T-helper 1 cell treated with Interleukin-12 subunit alpha and Interleukin-12 subunit beta and Interleukin-4 antibody, amounts not matched to agents 30 μg/mL and 1 μg/mL, for 36 hours (primary cell): ENCODE measurements around the gene BSND.

Experiments
- H3K27ac Mint-ChIP-seq: one replicate; pipeline ENCODE4 v1.8.0; 2021; ENCODE audit warnings: mild to moderate bottlenecking, mixed read lengths
- H3K27me3 Mint-ChIP-seq: one replicate; pipeline ENCODE4 v1.8.0; 2021; ENCODE audit warnings: low read depth, mixed read lengths
- H3K36me3 Mint-ChIP-seq: one replicate; pipeline ENCODE4 v1.8.0; 2021; ENCODE audit warnings: low read depth, mixed read lengths
- H3K4me1 Mint-ChIP-seq: one replicate; pipeline ENCODE4 v1.8.0; 2021; ENCODE audit warnings: low read depth, mixed read lengths
- H3K4me3 Mint-ChIP-seq: one replicate; pipeline ENCODE4 v1.8.0; 2021; ENCODE audit warnings: mild to moderate bottlenecking, moderate library complexity, mixed read lengths
- H3K9me3 Mint-ChIP-seq: one replicate; pipeline ENCODE4 v1.8.0; 2021; ENCODE audit warnings: mixed read lengths

BSND gene

DNA sequence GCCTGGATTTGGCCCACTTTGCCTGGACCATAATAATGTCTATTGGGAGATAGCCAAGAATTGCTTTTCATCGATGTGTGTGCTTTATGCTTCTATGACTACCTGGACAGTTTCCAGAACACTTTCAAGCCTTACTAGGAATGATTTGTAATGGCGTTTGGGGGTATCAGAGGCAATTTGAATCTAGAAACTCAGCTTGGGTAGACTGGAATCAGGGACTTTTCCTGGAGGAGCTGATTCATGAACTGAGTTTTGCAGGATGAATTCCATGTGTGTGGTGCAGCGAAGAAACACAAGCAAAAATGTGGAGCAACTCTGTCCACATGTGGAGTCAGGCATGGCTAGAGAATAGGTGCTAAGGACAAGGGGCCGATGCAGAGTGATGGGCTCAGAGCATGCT, 30.2 kb upstream of the BSND start:
- Mint-ChIP-seq H3K9me3 (no peaks in the 10 kb centered on the region), H3K4me3 (no peak overlapping the region), H3K4me1 (peaks cover 7% of the 10 kb centered on the region), H3K36me3 (no peaks in the 10 kb centered on the region), H3K27ac (no peak overlapping the region), H3K27me3 (peaks cover 16% of the 10 kb centered on the region)

DNA sequence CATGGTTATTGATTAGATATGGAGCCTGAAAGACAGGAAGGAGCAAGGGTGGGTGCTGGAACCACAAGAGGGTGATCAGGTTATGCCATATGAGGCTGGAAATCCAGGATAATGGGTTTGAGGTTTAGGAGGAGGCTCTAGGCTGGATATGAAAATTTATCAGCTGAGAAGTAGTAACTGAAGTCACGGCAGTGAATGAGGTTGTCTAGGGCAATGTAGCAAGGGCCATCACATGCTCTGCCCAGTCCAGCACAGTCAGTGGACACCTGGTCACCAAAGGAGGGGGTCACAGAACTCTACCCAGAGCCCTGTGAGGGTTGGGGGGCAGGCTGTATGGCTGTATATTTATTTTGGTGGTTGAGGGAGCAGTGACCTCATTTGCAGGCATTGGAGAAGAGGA, 28.9 kb upstream of the BSND start:
- no peaks in the 10 kb centered on the region for H3K9me3 Mint-ChIP-seq
- H3K36me3 Mint-ChIP-seq, result no peaks in the 10 kb centered on the region
- no peak overlapping the region for H3K4me3 Mint-ChIP-seq
- H3K27me3 Mint-ChIP-seq, result peaks cover 26% of the 10 kb centered on the region
- no peak overlapping the region for H3K27ac Mint-ChIP-seq
- H3K4me1 Mint-ChIP-seq, result peaks cover 7% of the 10 kb centered on the region

DNA sequence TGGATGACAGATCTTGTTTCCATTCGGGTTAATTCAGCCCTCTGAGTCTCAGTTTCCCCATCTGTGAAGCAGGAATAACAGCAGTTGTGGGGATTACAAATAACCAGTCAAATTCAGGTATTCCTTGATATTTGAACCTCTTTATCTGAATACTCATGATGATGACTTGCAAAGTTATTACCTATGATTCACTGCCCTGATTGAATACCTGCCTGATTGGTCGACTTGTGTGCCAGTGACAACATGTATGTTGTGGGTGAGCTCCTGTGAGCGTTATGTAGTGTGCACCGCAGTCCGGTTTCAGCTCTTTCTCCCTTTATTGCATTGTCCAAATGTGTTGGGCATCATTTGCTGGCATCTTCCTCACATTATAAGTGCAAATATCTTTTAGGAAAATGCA, 27.8 kb upstream of the BSND start:
- Mint-ChIP-seq H3K4me1 (peaks cover 5% of the 10 kb centered on the region), H3K27me3 (peaks cover 35% of the 10 kb centered on the region), H3K27ac (no peak overlapping the region), H3K4me3 (no peak overlapping the region), H3K9me3 (no peaks in the 10 kb centered on the region), H3K36me3 (no peaks in the 10 kb centered on the region)

DNA sequence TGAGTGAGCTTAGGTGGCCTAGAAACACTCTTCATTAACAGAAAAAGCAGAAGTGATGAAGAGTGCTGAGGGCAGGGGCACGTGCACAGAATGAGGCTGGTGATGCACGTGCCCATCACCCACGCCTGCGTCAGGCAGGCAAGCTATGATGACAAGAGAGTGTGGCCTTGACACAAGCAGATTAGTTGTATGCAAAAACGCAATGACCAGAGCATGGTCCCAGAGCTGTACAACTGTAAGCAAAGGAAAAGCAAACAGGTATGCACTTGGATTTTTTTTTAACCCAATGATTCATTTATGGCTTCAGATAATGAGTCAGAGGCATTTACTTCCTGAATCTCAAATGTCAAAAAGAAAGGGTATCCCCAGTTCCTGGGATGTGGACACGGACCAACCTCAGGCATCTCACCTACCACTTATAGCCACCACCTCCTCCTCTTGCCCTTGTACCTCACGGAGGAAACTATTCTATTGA, 27.4 kb upstream of the BSND start:
- H3K4me3 Mint-ChIP-seq, result no peak overlapping the region
- no peaks in the 10 kb centered on the region for H3K36me3 Mint-ChIP-seq
- H3K4me1 Mint-ChIP-seq, result peaks cover 2% of the 10 kb centered on the region
- no peaks in the 10 kb centered on the region for H3K9me3 Mint-ChIP-seq
- no peak overlapping the region for H3K27ac Mint-ChIP-seq
- peaks cover 35% of the 10 kb centered on the region for H3K27me3 Mint-ChIP-seq

DNA sequence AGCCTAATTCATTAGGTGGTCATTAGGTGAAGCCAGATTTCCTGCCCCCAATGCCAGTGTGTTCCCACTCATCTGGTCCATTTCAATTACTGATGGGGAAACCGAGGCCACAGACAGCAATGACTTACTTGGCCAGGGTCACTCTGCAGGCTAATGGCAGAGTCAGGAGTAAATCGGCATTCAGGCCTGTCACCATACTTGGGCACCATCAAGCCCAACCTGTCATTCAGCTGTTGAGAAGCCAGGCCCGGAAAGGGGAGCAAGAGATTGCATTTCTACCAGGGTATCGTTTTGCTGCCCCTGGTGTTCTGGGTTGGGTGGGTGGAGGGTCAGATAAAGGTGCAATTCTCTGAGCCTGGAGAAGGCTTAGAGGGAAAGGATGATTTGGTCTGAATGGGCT, 26.3 kb upstream of the BSND start:
- H3K4me1 Mint-ChIP-seq, result peaks cover 2% of the 10 kb centered on the region
- H3K9me3 Mint-ChIP-seq, result no peaks in the 10 kb centered on the region
- no peak overlapping the region for H3K27ac Mint-ChIP-seq
- H3K27me3 Mint-ChIP-seq, result peaks cover 43% of the 10 kb centered on the region
- no peak overlapping the region for H3K4me3 Mint-ChIP-seq
- H3K36me3 Mint-ChIP-seq, result no peaks in the 10 kb centered on the region

DNA sequence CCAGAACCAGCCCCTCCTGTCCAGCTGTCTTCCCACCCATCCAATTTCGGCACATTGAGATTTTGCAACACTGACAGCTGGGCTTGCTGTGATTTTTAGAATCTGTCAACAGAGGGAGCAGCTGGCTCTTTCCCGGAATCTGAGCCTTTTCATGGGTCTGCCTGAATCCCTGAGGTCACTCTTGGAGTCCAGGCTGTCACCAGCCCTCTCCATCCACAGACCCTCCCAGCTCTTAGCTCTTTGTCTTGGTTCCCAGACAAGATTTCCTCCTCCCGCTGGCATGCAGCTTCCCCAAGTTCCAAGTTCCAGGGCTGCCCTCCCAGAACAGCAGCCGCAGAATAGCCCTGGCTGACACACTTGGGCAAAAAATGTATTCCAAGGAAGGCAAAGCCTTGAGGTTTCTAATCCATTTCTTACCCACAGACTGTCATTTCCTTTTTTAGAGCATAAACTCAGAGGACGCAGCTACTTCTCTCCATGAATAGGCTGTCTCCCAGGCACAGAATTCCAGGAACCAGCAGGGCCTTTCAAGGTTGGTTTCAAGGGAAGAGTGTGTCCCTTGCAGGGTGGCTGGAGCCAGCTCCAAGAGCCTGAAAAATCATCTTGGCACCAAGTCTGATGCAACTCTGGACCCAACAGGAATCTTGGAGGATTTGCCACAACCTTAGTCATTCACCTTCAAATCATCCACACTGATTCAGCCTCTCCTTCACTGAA, 25.4 kb upstream of the BSND start:
- Mint-ChIP-seq H3K9me3 (no peaks in the 10 kb centered on the region), H3K4me3 (no peak overlapping the region), H3K36me3 (no peaks in the 10 kb centered on the region), H3K4me1 (peaks cover 2% of the 10 kb centered on the region), H3K27me3 (peaks cover 49% of the 10 kb centered on the region), H3K27ac (no peak overlapping the region)

DNA sequence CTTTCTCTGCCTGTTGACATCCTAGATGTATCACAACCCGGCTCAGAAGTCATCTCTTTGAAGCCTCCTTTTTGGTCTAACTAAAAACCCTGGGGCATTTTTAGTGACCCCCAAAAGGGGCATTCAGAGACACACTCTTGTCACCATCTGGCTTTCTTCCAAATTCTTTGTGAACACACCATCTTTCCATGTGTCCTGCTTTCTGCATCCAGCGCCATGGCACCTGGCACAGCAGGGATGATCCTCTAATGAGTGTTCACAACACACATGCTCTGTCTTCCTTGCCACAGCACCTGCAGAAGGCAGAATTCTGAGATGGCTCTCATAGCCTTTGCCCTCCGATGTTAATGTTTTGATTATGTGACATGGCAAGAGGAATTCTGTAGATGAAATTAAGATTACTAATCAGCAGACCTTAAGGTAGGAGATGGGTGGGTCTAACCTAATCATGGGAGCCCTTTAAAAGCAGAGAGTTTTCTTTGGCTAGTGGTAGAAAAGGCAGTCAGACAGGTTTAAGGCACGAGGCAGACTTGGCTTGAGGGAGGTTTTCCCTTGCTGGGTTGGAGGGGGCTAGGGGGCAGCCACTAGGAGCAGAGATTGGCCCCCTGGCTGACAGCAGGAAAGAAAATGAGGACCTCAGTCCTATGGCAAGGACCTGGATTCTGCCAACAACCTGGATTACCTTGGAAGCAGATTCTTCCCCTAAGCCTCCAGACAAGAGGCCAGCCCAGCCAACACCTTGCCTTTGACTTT, 23.2 kb upstream of the BSND start:
- Mint-ChIP-seq H3K4me3 (no peak overlapping the region), H3K36me3 (no peaks in the 10 kb centered on the region), H3K27me3 (peaks cover 63% of the 10 kb centered on the region), H3K9me3 (no peaks in the 10 kb centered on the region), H3K4me1 (peaks cover 2% of the 10 kb centered on the region), H3K27ac (no peak overlapping the region)

DNA sequence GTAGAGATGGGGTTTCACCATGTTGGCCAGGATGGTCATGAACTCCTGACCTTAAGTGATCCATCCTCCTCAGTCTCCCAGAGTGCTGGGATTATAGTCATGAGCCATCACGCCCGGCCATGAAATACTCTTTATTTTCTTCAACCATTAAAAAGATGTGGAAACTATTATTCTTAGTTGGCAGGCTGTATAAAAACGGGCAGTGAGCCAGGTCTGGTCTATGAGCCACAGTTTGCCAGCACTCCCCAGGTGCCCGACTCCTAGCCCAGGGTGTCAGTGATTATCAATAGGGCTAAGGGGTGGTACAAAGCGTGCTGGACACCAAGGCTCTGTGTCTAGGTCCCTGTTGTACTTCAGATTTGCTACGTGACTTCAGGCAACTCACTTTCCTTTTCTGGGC, 22.0 kb upstream of the BSND start:
- H3K4me1 Mint-ChIP-seq, result no peaks in the 10 kb centered on the region
- no peaks in the 10 kb centered on the region for H3K9me3 Mint-ChIP-seq
- H3K36me3 Mint-ChIP-seq, result no peaks in the 10 kb centered on the region
- no peak overlapping the region for H3K27ac Mint-ChIP-seq
- peaks cover 72% of the 10 kb centered on the region for H3K27me3 Mint-ChIP-seq
- no peak overlapping the region for H3K4me3 Mint-ChIP-seq

DNA sequence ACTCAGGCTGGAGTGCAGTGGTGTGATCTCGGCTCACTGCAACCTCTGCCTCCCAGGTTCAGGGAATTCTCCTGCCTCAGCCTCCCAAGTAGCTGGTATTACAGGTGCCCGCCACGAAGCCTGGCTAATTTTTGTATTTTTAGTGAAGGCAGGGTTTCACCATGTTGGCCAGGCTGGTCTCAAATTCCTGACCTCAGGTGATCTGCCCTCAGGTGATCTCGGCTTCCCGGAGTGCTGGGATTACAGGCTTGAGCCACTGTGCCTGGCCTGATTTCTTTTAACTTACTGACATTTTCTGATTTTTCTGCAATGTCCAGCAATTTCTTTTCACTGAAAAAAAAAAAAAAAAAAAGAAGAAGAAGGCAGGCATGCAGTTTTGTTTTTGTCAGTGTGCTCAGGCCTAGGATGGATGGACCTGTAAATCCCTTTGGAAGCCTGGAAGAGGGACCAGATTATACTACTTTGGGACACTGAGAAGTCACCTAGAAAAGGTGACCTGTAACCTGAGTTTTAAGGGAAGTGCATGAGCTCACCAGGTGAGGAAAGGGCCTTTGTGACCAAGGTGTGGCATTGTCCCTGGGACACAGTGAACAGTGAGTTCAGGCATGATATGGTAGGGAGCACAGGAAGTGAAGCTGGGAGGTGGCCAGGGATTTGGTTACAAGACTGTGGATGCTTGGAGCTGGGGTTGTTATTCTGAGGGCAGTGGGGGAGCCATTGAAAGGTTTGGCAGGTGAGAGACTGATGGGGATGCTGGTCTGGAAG, 21.0 kb upstream of the BSND start:
- Mint-ChIP-seq H3K27me3 (peaks cover 72% of the 10 kb centered on the region), H3K4me1 (no peaks in the 10 kb centered on the region), H3K9me3 (no peaks in the 10 kb centered on the region), H3K4me3 (no peak overlapping the region), H3K36me3 (no peaks in the 10 kb centered on the region), H3K27ac (no peak overlapping the region)

DNA sequence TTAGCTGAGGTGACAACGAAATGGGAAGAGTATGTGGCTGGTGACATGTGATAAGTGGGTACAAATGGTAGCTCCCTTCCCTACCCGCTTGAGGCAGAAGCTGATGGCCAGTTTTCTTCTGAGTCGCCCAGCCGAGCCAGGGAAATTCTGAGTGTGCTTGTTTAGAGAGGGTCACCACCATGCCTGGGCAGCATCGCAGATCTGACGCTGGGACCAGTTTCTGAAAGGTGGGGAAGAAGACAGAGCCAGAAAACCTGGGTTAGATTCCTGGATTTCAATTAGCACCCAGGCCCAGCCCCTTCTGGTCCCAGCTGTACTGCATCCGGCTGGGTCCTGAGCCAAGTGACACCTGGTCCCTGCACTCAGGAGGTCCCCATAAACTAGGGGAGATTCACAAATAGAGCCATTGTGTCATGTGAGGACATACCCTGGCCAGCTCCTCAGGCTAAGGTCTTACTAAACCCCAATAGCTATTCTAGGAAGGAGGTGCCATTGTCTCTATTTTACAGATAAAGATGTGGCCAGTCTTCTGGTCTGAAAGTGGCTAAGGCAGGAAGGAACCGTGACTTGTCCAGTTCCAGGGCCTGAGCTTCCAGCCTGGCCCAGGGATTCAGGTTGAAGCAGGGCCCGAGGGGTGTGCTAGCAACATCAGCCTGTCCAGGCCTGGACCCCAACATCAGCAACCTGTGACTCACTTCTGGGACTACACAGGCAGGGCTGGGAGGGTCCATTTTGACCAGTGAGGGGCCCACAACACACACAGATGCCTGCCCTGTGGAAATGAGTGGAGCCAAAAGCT, 20.0 kb upstream of the BSND start:
- Mint-ChIP-seq H3K27ac (no peak overlapping the region), H3K9me3 (no peaks in the 10 kb centered on the region), H3K4me1 (no peaks in the 10 kb centered on the region), H3K27me3 (peaks cover 66% of the 10 kb centered on the region), H3K4me3 (no peak overlapping the region), H3K36me3 (no peaks in the 10 kb centered on the region)

DNA sequence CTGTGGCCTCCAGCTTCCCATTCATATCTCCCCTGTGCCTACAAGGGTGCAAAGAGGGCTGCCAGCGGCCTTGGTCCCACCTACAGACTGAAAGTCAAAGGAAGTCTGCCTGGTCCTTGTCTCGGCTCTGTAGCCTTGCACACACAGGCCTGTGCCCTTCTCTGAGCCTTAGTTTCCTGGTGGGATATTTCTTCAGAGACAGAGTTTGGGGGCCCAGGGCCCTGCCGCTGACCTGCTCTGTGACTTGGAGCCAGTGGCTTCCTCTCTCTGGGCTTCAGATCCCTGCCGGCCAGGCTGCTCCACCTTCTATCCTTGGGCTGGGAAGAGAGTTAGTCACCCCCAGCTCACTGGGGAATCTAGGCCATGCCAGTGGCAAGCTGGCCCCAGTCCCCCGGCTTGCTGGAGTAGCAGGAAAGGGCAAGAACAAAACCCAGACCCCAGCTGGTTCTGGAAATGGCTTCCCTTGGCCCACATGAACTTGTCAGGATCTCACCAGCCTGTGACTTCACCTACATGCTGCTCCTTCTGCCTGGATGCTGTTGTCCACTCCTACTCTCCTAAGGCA, 19.3 kb upstream of the BSND start:
- H3K27me3 Mint-ChIP-seq, result peaks cover 63% of the 10 kb centered on the region

DNA sequence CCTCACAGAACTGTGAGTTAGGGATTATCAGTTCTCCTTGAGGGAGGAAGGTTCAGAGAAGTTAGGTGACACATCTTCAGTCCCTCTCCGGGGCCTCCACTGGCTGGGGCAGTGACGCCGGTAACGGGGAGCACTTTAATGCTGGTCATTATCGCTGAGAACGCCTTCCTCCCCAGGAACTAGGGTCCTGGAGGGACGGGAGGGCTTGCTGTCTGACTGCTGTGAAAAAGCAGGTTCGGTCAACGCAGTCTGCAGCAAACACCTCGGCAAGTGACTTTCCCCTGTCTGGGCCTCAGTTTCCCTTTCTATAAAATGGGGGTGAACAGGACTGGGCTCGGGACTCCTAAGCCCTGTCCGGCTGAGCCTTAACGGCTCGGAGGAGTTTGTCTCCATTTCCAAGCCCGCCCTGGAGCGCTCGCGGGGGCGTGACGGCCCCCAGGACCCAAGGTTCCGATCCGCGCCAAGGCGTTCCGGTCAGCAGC, 18.6 kb upstream of the BSND start:
- H3K9me3 Mint-ChIP-seq, result no peaks in the 10 kb centered on the region

More for the DNA sequence above, 19.3 kb upstream of the BSND start:
- Mint-ChIP-seq H3K27ac (no peak overlapping the region), H3K4me1 (no peaks in the 10 kb centered on the region), H3K36me3 (no peaks in the 10 kb centered on the region), H3K9me3 (no peaks in the 10 kb centered on the region), H3K4me3 (no peak overlapping the region)

DNA sequence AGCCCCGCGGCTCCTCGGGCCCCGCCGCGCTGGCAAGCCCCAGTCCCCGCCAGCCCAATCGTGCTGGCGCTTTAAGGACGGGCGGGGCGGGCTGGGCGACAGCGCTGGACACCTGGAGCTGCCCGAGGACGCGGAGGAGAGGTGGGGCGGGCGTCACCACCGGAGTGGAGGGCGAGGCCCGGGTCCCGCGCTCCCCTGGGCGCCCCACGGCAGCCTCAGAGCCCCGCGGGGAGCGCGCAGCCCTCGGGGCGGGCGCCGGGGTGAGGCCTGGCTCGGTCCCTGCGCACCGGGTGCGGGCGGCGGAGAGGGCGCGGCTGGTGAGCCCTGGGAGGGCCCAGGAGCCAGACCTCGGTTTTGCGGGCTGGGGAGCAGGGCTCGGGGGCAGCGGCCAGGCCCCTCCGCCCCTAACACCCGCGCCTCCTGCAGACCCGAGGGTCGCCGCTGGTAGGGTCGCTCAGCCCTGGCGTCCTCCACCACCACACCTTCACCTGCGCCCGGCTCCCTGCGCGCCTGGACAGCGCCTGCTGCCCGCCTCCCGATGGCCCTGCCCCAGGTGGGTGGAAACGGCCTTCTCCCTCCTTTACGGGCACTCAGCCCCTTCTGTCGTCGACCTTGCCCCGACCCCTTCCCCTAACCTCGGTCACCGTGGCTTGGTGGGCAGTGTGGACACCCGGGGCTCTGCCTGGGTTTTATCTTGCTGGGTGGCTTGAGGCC, 18.0 kb upstream of the BSND start, which contains the start of gene TMEM61:
Gene TMEM61 (plus strand): TSS at position 101 of the 714 bp plus-strand sequence. CDS start 438 bp downstream, at position 539.
- Mint-ChIP-seq H3K4me3 (no peak within 1 kb of the TSS), H3K4me1 (no peaks in the 10 kb centered on the region), H3K27ac (no peak within 1 kb of the TSS), H3K9me3 (no peaks in the 10 kb centered on the region), H3K27me3 (peaks cover 54% of the 10 kb centered on the region), H3K36me3 (no peaks in the 10 kb centered on the region)

More for the DNA sequence above, 18.6 kb upstream of the BSND start:
- H3K27me3 Mint-ChIP-seq, result peaks cover 60% of the 10 kb centered on the region
- H3K27ac Mint-ChIP-seq, result no peak overlapping the region
- H3K4me3 Mint-ChIP-seq, result no peak overlapping the region
- no peaks in the 10 kb centered on the region for H3K36me3 Mint-ChIP-seq
- no peaks in the 10 kb centered on the region for H3K4me1 Mint-ChIP-seq
